Measurements from ENCODE around the gene ZNF324. TPM values are rescaled to one million over a fixed set of nuclear protein-coding genes. Genes with fewer than 3 reads are reported as not detected.
A peak's percentile ranks its signal among the peaks of the same experiment; 100 is the strongest.

ZNF324 gene
- total and polyA plus RNA-seq, 9 of the 15 experiments (the other 6 are each of a cell fraction or from before 2014, with no cell fraction given), result 0.92 to 16.4 (median 5.3) TPM

DNA sequence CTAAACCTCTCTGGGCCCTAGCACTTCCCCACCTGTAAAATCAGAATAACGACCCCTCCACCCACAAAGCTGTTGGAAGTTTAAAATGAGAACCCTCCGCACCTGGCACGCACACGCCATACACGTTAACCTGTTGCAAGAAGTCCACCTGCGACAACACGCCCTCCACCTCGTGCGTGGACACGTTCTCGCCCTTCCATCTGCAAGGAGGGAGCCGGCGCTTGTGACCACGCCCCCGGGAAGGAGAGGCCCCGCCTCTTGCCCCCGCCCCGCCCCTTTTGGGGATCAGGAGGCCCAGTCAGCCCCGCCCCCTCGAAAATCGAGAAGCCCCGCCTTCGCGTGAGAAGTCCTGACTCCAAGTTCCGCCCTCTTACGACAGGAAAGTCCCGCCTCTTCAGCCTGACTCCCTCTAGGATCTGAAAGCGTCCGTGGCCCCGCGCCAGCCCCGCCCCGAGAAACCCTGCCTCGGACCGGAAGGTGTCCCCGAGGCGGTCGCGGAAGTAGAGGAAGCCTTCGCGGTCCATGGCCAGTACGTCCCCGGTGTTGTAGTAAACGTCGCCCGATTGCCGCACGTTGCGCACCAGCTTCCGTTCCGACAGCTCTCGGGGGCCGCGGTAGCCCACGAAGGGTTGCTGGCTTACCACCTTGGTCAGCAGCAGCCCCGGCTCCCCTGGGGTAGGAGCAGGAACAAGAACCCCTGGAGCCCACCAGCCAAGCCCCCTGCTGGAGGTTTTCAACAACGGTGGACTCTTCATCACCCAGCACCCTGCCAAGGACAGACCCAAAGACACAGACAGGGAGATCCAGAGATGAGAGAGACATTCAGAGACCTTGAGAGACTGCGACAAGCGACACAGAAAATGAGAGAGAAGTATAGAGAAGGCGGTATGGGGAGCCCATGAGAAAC lies 32.4 kb downstream of the ZNF324 start (continued):
- 0 out of 2 replicates have a peak, but pooled peaks have one; percentile 74 for TF ChIP-seq CBX5 (IDR thresholded peaks at IDR 0.05; ENCODE audit: borderline replicate concordance, low read depth)
- no peak for TF ChIP-seq MTA2 (IDR thresholded peaks at IDR 0.05; ENCODE audit: low read depth)
- TF ChIP-seq, protein P1, sequence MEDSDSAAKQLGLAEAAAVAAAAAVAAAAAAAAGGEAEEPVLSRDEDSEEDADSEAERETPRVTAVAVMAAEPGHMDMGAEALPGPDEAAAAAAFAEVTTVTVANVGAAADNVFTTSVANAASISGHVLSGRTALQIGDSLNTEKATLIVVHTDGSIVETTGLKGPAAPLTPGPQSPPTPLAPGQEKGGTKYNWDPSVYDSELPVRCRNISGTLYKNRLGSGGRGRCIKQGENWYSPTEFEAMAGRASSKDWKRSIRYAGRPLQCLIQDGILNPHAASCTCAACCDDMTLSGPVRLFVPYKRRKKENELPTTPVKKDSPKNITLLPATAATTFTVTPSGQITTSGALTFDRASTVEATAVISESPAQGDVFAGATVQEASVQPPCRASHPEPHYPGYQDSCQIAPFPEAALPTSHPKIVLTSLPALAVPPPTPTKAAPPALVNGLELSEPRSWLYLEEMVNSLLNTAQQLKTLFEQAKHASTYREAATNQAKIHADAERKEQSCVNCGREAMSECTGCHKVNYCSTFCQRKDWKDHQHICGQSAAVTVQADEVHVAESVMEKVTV (CRISPR knock-in tag; IDR thresholded peaks at IDR 0.05), result no peak
- TF ChIP-seq STAG1 (CRISPR knock-in tag; IDR thresholded peaks at IDR 0.05; ENCODE audit: borderline replicate concordance), result no peak
- no peak for TF ChIP-seq ZNF584 (CRISPR knock-in tag; IDR thresholded peaks at IDR 0.05; ENCODE audit: low read depth)
- TF ChIP-seq, protein P2, sequence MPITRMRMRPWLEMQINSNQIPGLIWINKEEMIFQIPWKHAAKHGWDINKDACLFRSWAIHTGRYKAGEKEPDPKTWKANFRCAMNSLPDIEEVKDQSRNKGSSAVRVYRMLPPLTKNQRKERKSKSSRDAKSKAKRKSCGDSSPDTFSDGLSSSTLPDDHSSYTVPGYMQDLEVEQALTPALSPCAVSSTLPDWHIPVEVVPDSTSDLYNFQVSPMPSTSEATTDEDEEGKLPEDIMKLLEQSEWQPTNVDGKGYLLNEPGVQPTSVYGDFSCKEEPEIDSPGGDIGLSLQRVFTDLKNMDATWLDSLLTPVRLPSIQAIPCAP (CRISPR knock-in tag; IDR thresholded peaks at IDR 0.05; ENCODE audit: borderline replicate concordance), result no peak
- TF ChIP-seq, protein P3, sequence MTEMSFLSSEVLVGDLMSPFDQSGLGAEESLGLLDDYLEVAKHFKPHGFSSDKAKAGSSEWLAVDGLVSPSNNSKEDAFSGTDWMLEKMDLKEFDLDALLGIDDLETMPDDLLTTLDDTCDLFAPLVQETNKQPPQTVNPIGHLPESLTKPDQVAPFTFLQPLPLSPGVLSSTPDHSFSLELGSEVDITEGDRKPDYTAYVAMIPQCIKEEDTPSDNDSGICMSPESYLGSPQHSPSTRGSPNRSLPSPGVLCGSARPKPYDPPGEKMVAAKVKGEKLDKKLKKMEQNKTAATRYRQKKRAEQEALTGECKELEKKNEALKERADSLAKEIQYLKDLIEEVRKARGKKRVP (CRISPR knock-in tag; IDR thresholded peaks at IDR 0.05), result 0 out of 2 replicates have a peak, but pooled peaks have one; percentile 42
- TF ChIP-seq PHF8 (IDR thresholded peaks at IDR 0.05; ENCODE audit: borderline replicate concordance, low read length), result peak; percentile 84; the same call in 1 of the 2 replicates
- TF ChIP-seq HDAC8 (tag; IDR thresholded peaks at IDR 0.05), result peak; percentile 20; the same call in 1 of the 2 replicates
- peak; percentile 83; the same call in 1 of the 2 replicates for TF ChIP-seq RNF2 (IDR thresholded peaks at IDR 0.05)
- no peak for TF ChIP-seq POLR3A (IDR thresholded peaks at IDR 0.05; ENCODE audit: borderline replicate concordance, extremely low read depth, insufficient read depth, insufficient read length)
- TF ChIP-seq, protein P4, sequence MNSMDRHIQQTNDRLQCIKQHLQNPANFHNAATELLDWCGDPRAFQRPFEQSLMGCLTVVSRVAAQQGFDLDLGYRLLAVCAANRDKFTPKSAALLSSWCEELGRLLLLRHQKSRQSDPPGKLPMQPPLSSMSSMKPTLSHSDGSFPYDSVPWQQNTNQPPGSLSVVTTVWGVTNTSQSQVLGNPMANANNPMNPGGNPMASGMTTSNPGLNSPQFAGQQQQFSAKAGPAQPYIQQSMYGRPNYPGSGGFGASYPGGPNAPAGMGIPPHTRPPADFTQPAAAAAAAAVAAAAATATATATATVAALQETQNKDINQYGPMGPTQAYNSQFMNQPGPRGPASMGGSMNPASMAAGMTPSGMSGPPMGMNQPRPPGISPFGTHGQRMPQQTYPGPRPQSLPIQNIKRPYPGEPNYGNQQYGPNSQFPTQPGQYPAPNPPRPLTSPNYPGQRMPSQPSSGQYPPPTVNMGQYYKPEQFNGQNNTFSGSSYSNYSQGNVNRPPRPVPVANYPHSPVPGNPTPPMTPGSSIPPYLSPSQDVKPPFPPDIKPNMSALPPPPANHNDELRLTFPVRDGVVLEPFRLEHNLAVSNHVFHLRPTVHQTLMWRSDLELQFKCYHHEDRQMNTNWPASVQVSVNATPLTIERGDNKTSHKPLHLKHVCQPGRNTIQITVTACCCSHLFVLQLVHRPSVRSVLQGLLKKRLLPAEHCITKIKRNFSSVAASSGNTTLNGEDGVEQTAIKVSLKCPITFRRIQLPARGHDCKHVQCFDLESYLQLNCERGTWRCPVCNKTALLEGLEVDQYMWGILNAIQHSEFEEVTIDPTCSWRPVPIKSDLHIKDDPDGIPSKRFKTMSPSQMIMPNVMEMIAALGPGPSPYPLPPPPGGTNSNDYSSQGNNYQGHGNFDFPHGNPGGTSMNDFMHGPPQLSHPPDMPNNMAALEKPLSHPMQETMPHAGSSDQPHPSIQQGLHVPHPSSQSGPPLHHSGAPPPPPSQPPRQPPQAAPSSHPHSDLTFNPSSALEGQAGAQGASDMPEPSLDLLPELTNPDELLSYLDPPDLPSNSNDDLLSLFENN (IDR thresholded peaks at IDR 0.05; ENCODE audit: low read depth in 2 of 2, low read length in 2 of 2), result 0 out of 4 replicates have a peak, but pooled peaks have one; percentile 42 to 47
- no peak for TF ChIP-seq THRAP3 (IDR thresholded peaks at IDR 0.05; ENCODE audit: borderline replicate concordance)
- peak; percentile 53; the same call in 1 of the 2 replicates for TF ChIP-seq DMBX1 (CRISPR knock-in tag; IDR thresholded peaks at IDR 0.05; ENCODE audit: borderline replicate concordance)
- TF ChIP-seq JUND (IDR thresholded peaks at IDR 0.05; ENCODE audit: borderline replicate concordance, low read depth, low read length), result peak; percentile 76
- TF ChIP-seq JUND (tag; IDR thresholded peaks at IDR 0.05; ENCODE audit: borderline replicate concordance, low read depth, low read length), result peak; percentile 25; the same call in 1 of the 3 replicates

Data from K562 (cell line).